ENCODE data around the gene LRIG1.

- TF ChIP-seq, protein P1, sequence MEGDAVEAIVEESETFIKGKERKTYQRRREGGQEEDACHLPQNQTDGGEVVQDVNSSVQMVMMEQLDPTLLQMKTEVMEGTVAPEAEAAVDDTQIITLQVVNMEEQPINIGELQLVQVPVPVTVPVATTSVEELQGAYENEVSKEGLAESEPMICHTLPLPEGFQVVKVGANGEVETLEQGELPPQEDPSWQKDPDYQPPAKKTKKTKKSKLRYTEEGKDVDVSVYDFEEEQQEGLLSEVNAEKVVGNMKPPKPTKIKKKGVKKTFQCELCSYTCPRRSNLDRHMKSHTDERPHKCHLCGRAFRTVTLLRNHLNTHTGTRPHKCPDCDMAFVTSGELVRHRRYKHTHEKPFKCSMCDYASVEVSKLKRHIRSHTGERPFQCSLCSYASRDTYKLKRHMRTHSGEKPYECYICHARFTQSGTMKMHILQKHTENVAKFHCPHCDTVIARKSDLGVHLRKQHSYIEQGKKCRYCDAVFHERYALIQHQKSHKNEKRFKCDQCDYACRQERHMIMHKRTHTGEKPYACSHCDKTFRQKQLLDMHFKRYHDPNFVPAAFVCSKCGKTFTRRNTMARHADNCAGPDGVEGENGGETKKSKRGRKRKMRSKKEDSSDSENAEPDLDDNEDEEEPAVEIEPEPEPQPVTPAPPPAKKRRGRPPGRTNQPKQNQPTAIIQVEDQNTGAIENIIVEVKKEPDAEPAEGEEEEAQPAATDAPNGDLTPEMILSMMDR (IDR thresholded peaks at IDR 0.05): no peak
- TF ChIP-seq POLR2A (IDR thresholded peaks at IDR 0.05) (no peak), EP300 (IDR thresholded peaks at IDR 0.05) (no peak)
Measured at GRCh38 chr3:66441692-66442091, 59.1 kb downstream of the LRIG1 start.

Measured in tibial nerve (tissue), 4 donors.